ENCODE data around the gene USE1.

USE1 gene

GRCh38 chr19:17205237-17206140, 9.7 kb upstream of the USE1 start:
- no peak for DNase-seq (ENCODE audit: low read depth in 2 of 2)

DNA sequence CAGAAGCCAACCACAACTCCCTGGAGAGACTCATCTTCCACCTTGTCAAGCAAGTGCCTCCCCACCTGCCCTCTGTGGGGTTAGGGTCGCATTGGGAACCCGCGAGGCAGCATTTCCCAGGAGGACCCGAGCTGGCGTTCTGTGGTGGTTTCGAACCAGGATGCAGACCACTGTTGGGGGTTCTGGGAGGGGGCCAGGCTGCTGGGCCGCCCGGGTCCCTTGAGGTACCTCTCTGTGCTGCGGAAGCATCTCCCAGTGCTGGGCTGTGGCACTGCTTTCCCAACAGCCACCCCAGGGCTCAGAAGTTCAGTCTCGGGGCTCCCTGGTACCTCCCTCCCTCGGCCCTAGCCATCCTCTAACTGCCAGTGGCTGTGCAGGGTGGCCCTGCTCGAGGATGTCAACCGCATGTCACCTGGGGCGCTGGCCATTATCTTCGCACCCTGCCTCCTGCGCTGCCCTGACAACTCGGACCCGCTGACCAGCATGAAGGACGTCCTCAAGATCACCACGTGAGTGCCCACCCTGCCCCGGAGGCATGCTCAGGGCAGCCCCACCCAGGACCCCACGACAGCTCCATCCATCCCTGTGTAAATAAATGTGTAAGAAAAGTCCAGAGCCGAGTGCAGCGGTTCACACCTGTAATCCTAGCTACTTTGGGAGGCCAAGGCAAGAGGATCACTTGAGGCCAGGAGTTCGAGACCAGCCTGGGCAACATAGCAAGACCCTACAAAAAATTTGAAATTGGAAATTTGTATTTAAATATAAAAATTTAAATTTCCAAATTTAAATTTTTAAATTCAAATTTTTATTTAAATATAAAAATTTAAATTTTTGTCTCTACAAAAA, 8.2 kb upstream of the USE1 start:
- DNase-seq (ENCODE audit: low read depth in 2 of 2): no peak

GRCh38 chr19:17209126-17210036, 5.8 kb upstream of the USE1 start:
- DNase-seq (ENCODE audit: low read depth in 2 of 2): no peak

DNA sequence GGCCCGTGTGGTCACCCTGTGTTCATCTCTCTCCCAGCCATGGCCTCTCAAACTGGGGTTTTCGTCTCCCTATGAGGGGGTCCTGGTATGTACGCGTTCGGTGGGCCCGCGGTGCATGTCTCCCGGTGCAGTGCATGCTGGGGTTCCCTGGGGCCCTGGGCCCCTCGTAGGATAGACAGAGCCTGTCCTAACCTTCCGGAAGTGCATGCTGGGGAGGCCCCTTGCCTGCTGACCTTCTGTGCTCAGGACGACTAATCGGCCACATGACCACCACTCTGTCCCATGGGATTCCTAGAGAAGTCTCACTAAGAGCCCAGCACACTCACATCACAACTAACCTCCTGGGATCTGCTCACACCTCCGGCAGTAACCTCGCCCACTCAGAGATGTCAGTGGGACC, 4.9 kb upstream of the USE1 start:
- DNase-seq (ENCODE audit: low read depth in 2 of 2): no peak

DNA sequence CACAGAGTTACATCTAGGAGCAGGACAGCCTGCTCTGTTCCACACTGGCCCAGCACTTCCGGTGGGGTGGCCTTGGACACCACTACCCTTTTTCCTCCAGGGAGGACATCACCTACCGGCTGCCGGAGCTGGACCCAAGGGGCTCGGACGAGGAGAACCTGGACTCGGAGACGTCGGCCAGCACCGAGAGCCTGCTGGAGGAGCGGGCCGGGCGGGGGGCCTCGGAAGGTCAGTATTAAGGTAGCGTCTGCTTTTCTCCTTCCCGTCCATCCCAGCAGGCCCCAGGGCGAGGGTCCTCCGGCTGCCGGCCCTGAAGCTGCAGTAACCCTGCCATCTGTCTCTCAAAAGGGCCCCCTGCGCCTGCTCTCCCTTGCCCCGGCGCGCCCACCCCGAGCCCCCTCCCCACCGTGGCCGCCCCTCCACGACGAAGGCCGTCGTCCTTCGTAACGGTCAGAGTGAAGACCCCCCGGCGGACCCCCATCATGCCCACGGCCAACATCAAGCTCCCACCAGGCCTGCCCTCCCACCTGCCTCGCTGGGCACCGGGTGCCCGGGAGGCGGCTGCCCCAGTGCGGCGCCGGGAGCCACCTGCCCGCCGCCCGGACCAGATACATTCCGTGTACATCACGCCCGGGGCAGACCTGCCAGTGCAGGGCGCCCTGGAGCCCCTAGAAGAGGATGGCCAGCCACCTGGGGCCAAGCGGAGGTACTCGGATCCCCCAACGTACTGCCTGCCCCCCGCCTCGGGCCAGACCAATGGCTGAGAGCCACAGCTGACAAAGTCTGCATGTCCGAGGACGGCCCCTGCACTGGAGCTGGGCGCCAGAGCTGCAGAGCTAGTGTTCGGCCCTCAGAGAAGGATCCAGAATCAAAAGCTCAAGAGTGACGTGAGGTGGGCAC, 3.4 kb upstream of the USE1 start:
- no peak for DNase-seq (ENCODE audit: low read depth in 2 of 2)

DNA sequence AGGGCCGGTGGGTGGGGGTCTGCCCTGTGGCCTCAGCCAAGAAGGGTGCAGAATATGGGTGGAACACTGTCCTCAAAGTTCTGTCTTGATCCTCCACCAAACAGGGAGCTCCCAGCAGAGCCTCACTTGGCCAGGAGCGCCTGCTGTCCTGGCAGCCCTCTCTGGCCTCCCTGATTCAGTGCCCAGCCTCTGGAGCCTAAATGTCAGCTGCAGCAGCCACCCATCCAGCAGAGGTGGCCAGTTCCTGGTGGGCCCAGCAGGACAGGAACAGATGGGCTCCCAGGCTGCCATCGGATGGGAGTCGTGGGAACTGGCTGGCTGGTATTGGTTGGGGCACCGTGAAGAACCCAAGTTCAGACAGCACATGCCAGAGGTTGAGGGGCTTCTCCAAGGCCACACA, 1.8 kb upstream of the USE1 start:
- DNase-seq (ENCODE audit: low read depth in 2 of 2): no peak

GRCh38 chr19:17214508-17215126, 540 bp upstream of the USE1 start:
- DNase-seq (ENCODE audit: low read depth in 2 of 2): no peak

DNA sequence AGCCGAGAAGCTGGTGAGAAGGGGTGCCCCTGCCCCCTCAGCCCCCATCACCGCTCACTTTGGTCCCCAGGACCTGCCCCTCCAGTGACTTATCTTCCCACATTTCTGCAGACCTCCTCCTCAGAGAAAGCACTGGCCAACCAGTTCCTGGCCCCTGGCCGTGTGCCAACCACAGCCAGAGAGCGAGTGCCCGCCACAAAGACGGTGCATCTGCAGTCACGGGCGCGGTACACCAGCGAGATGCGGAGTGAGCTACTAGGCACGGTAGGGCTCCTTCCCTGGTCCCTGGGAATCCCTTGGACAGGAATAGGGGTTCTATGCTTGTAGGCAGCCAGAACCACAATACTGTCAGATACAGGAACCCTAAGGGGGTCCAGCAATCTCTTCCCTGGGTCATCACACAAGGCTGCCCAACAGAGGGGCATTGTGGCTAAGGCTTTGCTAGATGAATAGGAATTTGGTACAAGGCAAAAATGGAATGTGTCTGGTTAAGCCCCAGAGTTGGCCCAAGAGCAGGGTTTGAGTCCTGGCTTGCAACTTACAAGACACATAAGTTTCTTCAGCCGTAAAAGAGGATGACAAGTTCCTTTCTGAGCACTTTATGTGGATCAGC, 1.0 kb downstream of the USE1 start:
- no peak for DNase-seq (ENCODE audit: low read depth in 2 of 2)

GRCh38 chr19:17219286-17219685, 4.1 kb downstream of the USE1 start:
- DNase-seq (ENCODE audit: low read depth in 2 of 2): no peak

DNA sequence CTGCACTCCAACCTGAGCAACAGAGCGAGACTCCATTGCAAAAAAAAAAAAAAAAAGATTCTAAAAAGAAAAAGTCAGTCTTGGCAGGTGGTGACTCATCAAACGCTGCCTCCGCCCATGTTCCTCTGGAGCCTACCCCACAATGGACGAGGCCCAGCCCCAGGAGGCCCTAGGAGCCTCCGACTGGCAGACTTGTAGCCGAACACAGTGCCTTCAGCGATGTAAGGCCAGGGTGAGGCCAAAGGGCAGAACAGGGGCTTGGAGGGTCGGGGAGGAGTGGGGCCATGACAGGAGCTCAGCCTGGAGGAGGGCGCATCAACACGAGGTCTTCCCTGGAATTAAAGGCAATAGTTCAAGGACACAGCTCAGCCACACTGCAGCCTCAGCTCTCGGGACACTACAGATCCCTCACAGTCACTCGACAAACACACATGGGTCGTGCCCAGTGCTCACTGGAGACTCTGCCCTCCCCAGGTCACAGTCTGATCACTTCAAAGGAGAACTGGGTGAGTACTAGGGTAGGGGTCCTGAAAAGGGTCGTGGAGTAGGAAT, 5.1 kb downstream of the USE1 start:
- DNase-seq (ENCODE audit: low read depth in 2 of 2): no peak

DNA sequence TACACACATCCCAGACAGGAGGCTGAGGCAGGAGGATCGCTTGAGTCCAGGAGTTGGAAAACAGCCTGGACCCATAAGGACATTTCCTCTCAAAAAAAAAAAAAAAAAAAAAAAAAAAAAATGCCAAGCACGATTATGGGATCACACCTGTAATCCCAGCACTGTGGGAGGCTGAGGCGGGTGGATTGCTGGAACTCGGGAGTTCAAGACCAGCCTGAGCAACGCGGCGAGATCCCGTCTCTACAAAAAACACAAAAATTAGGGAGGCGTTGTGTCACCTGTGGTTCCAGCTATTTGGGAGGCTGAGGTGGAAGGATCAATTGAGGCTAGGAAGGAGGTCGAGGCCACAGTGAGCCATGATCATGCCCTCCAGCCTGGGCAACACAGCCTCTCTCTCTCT, 9.9 kb downstream of the USE1 start:
- DNase-seq (ENCODE audit: low read depth in 2 of 2): no peak

- DNase-seq (ENCODE audit: low read depth in 2 of 2): peak; percentile 89 to 92
Measured at GRCh38 chr19:17226002-17226933, 11.1 kb downstream of the USE1 start, which contains the start of gene OCEL1. OCEL1 (plus strand) TSS chr19:17226226; CDS start chr19:17226248, 22 bp downstream.

DNA sequence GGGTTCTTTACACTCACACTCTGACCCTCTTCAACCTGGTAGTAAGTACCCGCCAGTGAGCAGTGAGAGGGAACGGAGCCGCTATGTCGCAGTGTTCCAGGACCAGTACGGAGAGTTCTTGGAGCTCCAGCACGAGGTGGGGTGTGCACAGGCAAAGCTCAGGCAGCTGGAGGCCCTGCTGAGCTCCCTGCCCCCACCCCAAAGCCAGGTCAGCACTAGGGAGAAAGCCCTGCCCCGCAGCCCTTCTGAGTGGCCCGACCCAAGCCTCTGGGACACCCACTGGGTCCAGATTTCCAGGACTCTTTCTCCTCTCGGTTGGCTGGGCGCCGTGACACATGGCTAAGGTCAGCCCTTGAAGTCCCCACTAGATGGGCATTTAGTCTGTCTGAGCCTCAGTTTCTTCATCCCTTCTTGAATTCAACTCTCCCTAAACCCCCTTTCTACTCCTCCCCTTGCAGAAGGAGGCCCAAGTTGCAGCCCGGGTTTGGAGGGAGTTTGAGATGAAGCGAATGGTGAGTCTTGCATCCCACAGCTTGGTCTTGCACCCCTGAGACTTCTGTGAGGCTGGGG, 12.7 kb downstream of the USE1 start:
- DNase-seq (ENCODE audit: low read depth in 2 of 2): no peak

DNA sequence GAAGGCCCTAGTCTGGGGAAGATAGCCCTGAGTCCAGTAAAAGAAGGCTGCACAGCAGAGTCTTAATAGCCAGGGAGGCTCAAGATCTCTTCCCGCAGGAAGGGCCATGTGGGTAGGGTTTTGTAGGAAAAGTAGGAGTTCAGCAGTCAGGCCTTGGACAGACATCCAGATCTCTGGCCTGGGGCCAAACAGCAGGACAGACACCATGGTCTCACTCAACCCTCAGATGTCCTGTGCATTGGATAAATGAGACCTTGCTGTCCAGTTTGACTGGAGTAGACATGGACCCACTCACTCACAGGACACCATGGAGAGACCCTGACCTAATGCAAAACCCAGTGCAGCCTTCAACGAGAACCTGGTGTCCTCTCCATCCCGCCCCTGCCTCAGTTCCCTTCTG, 14.7 kb downstream of the USE1 start:
- DNase-seq (ENCODE audit: low read depth in 2 of 2): no peak

DNA sequence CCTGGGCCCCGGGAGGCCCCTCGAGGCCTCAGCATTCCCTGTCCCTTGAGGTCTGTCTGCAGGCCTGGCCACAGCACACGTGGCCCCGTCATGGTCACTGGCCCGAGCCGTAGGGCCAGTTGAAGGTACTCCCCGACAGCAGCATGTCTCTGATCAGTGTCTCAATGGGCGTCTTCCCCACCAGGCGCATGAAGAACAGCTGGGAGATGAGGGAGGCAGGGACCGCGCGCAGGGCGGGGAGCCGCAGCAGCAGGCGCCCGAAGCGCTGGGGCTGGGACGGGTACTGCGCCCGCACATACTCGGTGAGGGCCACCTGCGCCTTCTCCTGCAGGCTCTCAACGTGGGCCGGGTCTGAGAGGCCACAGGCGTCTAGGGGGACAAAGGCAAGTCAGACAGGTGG, 17.1 kb downstream of the USE1 start:
- no peak for DNase-seq (ENCODE audit: low read depth in 2 of 2)

GRCh38 chr19:17234911-17235299, 19.7 kb downstream of the USE1 start:
- DNase-seq (ENCODE audit: low read depth in 2 of 2): peak in 1 of 2 donors; percentile 47

DNA sequence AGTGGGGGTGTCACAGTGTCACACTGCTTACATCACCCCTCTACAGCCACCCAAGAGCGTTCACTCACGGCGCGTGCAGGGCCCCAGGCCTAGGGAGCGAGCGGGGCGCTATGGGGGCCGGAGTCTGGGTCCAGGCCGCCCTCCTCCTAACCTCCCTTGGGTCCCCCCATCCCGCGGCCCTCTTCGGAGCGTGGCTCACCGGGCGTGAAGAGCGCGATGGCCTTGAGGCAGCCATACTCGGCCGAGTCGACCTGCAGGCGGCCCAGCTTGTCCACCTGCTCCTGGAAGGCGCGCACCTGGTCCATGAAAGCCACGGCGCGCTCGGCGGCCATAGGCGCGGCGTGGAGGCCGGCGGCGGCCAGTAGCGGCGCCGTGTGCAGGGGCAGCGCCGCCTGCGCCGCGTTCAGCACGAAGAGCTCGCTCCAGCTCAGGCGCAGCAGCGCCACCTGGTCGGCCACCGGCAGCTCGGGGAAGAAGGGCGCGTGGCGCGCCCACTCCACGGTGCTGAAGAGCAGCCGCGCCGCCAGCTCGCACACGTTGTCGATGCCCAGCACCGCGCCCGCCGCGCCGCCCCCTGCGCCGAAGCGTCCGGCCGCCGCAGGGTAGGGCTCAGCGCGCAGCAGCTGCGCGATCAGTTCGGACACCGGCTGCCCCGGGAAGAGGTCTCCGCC, 20.3 kb downstream of the USE1 start:
- DNase-seq (ENCODE audit: low read depth in 2 of 2): peak; percentile 46 to 56

Data from stimulated activated CD4-positive, alpha-beta T cell treated with anti-CD3 and anti-CD28 coated beads, Interleukin-1b, Interleukin-23, amount 100 ng/mL, for 1 hour (primary cell).